IMR-90 (cell line): ENCODE results near the gene OVCH2.
"Not testable (repeated sequence)": the region's sequence is repeated elsewhere in the genome, so short reads cannot be mapped to it uniquely, and the experiment has no call there.

Source experiments
- BHLHE40 ChIP-seq: fragments of 150-350 bp; IDR thresholded peaks from 2 replicates; pipeline ENCODE4 v1.6.1; 2016; ENCODE audit warnings: mild to moderate bottlenecking, low read depth, low read length
- CEBPB ChIP-seq: IDR thresholded peaks from 2 replicates; pipeline ENCODE4 v1.6.1; 2012; ENCODE audit warnings: low read depth, low read length, improper control_type of control experiment
- CHD1 ChIP-seq: IDR thresholded peaks from 2 replicates; pipeline ENCODE4 v1.6.1; 2012; ENCODE audit warnings: low read depth, low read length, improper control_type of control experiment
- CTCF ChIP-seq: conservative IDR thresholded peaks from 2 replicates; pipeline ENCODE4 v1.5.1; 2012; ENCODE audit warnings: mild to moderate bottlenecking, low read depth, low read length, improper control_type of control experiment
- ELK1 ChIP-seq: fragments of 150-350 bp; IDR thresholded peaks from 2 replicates; pipeline ENCODE4 v1.6.1; 2016; ENCODE audit warnings: low read depth, mild to moderate bottlenecking, low read length, moderate library complexity, borderline replicate concordance
- MAFK ChIP-seq: IDR thresholded peaks from 2 replicates; pipeline ENCODE4 v1.6.1; 2012; ENCODE audit warnings: low read depth, low read length, improper control_type of control experiment
- MXI1 ChIP-seq: IDR thresholded peaks from 2 replicates; pipeline ENCODE4 v1.6.1; 2012; ENCODE audit warnings: low read depth, mild to moderate bottlenecking, low read length, moderate library complexity, borderline replicate concordance
- POLR2A ChIP-seq: IDR thresholded peaks from 2 replicates; pipeline ENCODE4 v1.6.1; 2012; ENCODE audit warnings: mild to moderate bottlenecking, low read depth, low read length
- RAD21 ChIP-seq: IDR thresholded peaks from 2 replicates; pipeline ENCODE4 v1.6.1; 2012; ENCODE audit warnings: low read length, improper control_type of control experiment

GRCh38 chr11:7663531-7663930, 42.7 kb downstream of the OVCH2 start:
- not testable (repeated sequence) for TF ChIP-seq CTCF, MAFK, RAD21, POLR2A, ELK1, MXI1, BHLHE40, CEBPB, CHD1
